ENCODE measurements around the gene ARHGEF5.

DNA sequence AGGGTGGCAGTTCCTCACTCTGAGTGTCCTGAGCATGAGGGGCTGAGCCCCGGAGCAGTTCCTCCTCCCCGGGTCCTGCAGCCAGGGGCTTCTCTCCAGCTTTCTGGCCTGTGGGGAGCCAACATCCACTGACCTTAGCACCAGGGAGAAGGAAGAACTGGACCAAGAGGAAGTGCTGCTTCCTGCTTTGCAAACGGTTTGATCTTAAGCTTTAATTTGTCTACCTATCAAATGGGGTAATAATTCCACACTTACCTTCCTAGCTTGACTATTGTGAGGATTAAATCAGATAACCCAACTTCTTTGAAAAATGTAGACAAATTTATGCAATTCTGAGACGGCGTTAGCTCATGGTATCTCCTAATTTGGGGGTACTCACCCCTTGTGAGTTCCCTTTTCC is 46.3 kb downstream of the ARHGEF5 start:
- TF ChIP-seq, protein P1, sequence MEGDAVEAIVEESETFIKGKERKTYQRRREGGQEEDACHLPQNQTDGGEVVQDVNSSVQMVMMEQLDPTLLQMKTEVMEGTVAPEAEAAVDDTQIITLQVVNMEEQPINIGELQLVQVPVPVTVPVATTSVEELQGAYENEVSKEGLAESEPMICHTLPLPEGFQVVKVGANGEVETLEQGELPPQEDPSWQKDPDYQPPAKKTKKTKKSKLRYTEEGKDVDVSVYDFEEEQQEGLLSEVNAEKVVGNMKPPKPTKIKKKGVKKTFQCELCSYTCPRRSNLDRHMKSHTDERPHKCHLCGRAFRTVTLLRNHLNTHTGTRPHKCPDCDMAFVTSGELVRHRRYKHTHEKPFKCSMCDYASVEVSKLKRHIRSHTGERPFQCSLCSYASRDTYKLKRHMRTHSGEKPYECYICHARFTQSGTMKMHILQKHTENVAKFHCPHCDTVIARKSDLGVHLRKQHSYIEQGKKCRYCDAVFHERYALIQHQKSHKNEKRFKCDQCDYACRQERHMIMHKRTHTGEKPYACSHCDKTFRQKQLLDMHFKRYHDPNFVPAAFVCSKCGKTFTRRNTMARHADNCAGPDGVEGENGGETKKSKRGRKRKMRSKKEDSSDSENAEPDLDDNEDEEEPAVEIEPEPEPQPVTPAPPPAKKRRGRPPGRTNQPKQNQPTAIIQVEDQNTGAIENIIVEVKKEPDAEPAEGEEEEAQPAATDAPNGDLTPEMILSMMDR (conservative IDR thresholded peaks at IDR 0.05; ENCODE audit: low read depth, low read length): no peak
- TF ChIP-seq EZH2 (IDR thresholded peaks at IDR 0.05; ENCODE audit: borderline replicate concordance, low read depth, low read length, poor library complexity, severe bottlenecking): no peak
